WTC11 (cell line): ENCODE data around the gene INO80E. TPM values are rescaled to one million over a fixed set of nuclear protein-coding genes. Genes with fewer than 3 reads are reported as not detected.

Experiments used
- EMX1 ChIP-seq: fragments of 250-450 bp; sonication (Bioruptor Pico); IDR thresholded peaks from 2 replicates; pipeline ENCODE4 v1.8.0; 2021; ENCODE audit warnings: mild to moderate bottlenecking
- ESRRA ChIP-seq: sonication (generic); formaldehyde crosslinking; IDR thresholded peaks from 2 replicates; pipeline ENCODE4 v1.8.1; 2022; ENCODE audit warnings: mild to moderate bottlenecking, missing genetic modification reagents, borderline replicate concordance
- FOXK1 ChIP-seq: sonication (generic); formaldehyde crosslinking; IDR thresholded peaks from 2 replicates; pipeline ENCODE4 v1.8.0; 2022; ENCODE audit warnings: mild to moderate bottlenecking, moderate library complexity, missing genetic modification reagents
- GRHL2 ChIP-seq: fragments of 250-450 bp; sonication (Bioruptor Pico); IDR thresholded peaks from 2 replicates; pipeline ENCODE4 v1.8.0; 2022; ENCODE audit warnings: mild to moderate bottlenecking, moderate library complexity; ENCODE audit not compliant: insufficient replicate concordance, severe bottlenecking
- GTF2I ChIP-seq: fragments of 250-450 bp; sonication (Bioruptor Pico); conservative IDR thresholded peaks from 2 replicates; pipeline ENCODE4 v1.4.0; 2021; ENCODE audit warnings: mild to moderate bottlenecking
- IRF2 ChIP-seq: sonication (generic); formaldehyde crosslinking; IDR thresholded peaks from 2 replicates; pipeline ENCODE4 v1.8.0; 2022; ENCODE audit warnings: low read depth, missing genetic modification reagents, borderline replicate concordance
- NR1H2 ChIP-seq: sonication (generic); formaldehyde crosslinking; IDR thresholded peaks from 2 replicates; pipeline ENCODE4 v1.9.0; 2021; ENCODE audit warnings: mild to moderate bottlenecking, moderate library complexity, missing genetic modification reagents
- NR2C2 ChIP-seq: sonication (generic); formaldehyde crosslinking; IDR thresholded peaks from 2 replicates; pipeline ENCODE4 v1.8.0; 2022; ENCODE audit warnings: mild to moderate bottlenecking, missing genetic modification reagents
- PRRX2 ChIP-seq: fragments of 250-450 bp; sonication (Bioruptor Pico); IDR thresholded peaks from 2 replicates; pipeline ENCODE4 v1.8.0; 2021; ENCODE audit warnings: mild to moderate bottlenecking
- ZNF263 ChIP-seq: sonication (generic); formaldehyde crosslinking; IDR thresholded peaks from 2 replicates; pipeline ENCODE4 v1.8.1; 2022; ENCODE audit warnings: low read depth, mild to moderate bottlenecking, moderate library complexity, missing genetic modification reagents
- ZNF317 ChIP-seq: sonication (generic); formaldehyde crosslinking; IDR thresholded peaks from 2 replicates; pipeline ENCODE4 v1.8.1; 2023; ENCODE audit warnings: low read depth, mild to moderate bottlenecking, moderate library complexity, missing genetic modification reagents, borderline replicate concordance
- ZNF416 ChIP-seq: fragments of 250-450 bp; sonication (Bioruptor Pico); IDR thresholded peaks from 2 replicates; pipeline ENCODE4 v1.9.0; 2021; ENCODE audit warnings: mild to moderate bottlenecking, inconsistent platforms
- ZNF423 ChIP-seq: fragments of 250-450 bp; sonication (Bioruptor Pico); IDR thresholded peaks from 2 replicates; pipeline ENCODE4 v2.1.2; 2022; ENCODE audit warnings: mild to moderate bottlenecking, moderate library complexity
- ZNF671 ChIP-seq: fragments of 250-450 bp; sonication (Bioruptor Pico); IDR thresholded peaks from 2 replicates; pipeline ENCODE4 v1.8.0; 2021; ENCODE audit warnings: mild to moderate bottlenecking
- total RNA-seq: library from RNA; stranded (reverse); gene quantifications from 3 replicates; pipeline ENCODE4 v1.2.3, GENCODE V29; 2021
- TF ChIP-seq, protein P1 (sequence below): sonication (generic); formaldehyde crosslinking; IDR thresholded peaks from 2 replicates; pipeline ENCODE4 v1.8.0; 2023; ENCODE audit warnings: missing genetic modification reagents, mild to moderate bottlenecking, borderline replicate concordance
- TF ChIP-seq, protein P2 (sequence below): sonication (generic); formaldehyde crosslinking; IDR thresholded peaks from 2 replicates; pipeline ENCODE4 v1.8.1; 2023; ENCODE audit warnings: mild to moderate bottlenecking, missing genetic modification reagents, moderate library complexity
- TF ChIP-seq, protein P3 (sequence below): fragments of 200-600 bp; IDR thresholded peaks from 2 replicates; pipeline ENCODE4 v1.8.0; 2022; ENCODE audit warnings: antibody characterized with exemption
- TF ChIP-seq, protein P4 (sequence below): sonication (generic); formaldehyde crosslinking; IDR thresholded peaks from 2 replicates; pipeline ENCODE4 v1.8.1; 2022; ENCODE audit warnings: mild to moderate bottlenecking, moderate library complexity, missing genetic modification reagents
- TF ChIP-seq, protein P5 (sequence below): sonication (generic); formaldehyde crosslinking; conservative IDR thresholded peaks from 2 replicates; pipeline ENCODE4 v1.8.1; 2022; ENCODE audit warnings: mild to moderate bottlenecking, missing genetic modification reagents
- TF ChIP-seq, protein P6 (sequence below): sonication (generic); formaldehyde crosslinking; IDR thresholded peaks from 2 replicates; pipeline ENCODE4 v1.8.1; 2023; ENCODE audit warnings: mild to moderate bottlenecking, missing genetic modification reagents
- TF ChIP-seq, protein P7 (sequence below): fragments of 250-450 bp; sonication (Bioruptor Pico); IDR thresholded peaks from 2 replicates; pipeline ENCODE4 v1.9.0; 2021; ENCODE audit warnings: mild to moderate bottlenecking
- TF ChIP-seq, protein P8 (sequence below): sonication (generic); formaldehyde crosslinking; conservative IDR thresholded peaks from 2 replicates; pipeline ENCODE4 v1.8.1; 2023; ENCODE audit warnings: mild to moderate bottlenecking, low read depth, missing genetic modification reagents, moderate library complexity

The INO80E gene
- total RNA-seq, 1 experiment from 2014 or later = 101 TPM

DNA sequence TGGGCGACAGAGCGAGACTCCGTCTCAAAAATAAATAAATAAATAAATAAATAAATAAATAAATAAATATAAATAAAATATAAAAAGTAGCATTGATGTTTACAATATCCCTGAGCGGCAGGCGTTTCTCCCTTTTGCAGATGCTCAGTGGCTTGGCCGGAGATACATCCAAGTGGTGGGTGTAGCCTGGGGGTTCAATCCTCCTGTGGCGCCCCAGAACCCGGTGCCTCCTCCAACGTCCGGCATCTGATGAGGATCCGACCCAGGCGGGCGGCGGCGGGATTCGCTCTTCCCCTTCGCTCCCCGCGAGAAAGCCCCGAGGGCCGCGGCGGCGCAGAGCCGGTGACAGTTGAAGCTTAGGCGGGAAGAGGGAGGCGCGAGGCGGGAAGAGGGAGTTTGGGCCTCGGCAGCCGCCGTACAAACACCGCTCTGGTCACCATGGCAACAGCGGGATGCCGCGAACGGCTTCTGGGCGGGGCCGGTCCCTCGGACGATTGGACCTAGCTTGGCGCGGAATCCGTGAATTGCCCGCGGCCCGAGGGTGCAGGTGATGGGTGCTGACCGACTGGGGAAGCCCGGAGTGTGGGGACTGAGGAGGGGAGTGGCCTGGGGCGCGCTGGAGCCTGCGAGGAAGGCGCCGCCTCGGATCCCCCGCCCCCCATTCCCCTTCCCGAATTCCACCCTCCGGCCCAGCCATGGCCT lies 56.8 kb downstream of the INO80E start (continued):
- TF ChIP-seq, protein P1, sequence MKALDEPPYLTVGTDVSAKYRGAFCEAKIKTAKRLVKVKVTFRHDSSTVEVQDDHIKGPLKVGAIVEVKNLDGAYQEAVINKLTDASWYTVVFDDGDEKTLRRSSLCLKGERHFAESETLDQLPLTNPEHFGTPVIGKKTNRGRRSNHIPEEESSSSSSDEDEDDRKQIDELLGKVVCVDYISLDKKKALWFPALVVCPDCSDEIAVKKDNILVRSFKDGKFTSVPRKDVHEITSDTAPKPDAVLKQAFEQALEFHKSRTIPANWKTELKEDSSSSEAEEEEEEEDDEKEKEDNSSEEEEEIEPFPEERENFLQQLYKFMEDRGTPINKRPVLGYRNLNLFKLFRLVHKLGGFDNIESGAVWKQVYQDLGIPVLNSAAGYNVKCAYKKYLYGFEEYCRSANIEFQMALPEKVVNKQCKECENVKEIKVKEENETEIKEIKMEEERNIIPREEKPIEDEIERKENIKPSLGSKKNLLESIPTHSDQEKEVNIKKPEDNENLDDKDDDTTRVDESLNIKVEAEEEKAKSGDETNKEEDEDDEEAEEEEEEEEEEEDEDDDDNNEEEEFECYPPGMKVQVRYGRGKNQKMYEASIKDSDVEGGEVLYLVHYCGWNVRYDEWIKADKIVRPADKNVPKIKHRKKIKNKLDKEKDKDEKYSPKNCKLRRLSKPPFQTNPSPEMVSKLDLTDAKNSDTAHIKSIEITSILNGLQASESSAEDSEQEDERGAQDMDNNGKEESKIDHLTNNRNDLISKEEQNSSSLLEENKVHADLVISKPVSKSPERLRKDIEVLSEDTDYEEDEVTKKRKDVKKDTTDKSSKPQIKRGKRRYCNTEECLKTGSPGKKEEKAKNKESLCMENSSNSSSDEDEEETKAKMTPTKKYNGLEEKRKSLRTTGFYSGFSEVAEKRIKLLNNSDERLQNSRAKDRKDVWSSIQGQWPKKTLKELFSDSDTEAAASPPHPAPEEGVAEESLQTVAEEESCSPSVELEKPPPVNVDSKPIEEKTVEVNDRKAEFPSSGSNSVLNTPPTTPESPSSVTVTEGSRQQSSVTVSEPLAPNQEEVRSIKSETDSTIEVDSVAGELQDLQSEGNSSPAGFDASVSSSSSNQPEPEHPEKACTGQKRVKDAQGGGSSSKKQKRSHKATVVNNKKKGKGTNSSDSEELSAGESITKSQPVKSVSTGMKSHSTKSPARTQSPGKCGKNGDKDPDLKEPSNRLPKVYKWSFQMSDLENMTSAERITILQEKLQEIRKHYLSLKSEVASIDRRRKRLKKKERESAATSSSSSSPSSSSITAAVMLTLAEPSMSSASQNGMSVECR (CRISPR knock-in tag) = peak; percentile 93
- TF ChIP-seq ZNF423 (CRISPR knock-in tag) = no peak
- TF ChIP-seq, protein P2, sequence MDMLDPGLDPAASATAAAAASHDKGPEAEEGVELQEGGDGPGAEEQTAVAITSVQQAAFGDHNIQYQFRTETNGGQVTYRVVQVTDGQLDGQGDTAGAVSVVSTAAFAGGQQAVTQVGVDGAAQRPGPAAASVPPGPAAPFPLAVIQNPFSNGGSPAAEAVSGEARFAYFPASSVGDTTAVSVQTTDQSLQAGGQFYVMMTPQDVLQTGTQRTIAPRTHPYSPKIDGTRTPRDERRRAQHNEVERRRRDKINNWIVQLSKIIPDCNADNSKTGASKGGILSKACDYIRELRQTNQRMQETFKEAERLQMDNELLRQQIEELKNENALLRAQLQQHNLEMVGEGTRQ = no peak
- TF ChIP-seq ZNF671 (CRISPR knock-in tag) = no peak
- TF ChIP-seq PRRX2 = no peak
- TF ChIP-seq, protein P3, sequence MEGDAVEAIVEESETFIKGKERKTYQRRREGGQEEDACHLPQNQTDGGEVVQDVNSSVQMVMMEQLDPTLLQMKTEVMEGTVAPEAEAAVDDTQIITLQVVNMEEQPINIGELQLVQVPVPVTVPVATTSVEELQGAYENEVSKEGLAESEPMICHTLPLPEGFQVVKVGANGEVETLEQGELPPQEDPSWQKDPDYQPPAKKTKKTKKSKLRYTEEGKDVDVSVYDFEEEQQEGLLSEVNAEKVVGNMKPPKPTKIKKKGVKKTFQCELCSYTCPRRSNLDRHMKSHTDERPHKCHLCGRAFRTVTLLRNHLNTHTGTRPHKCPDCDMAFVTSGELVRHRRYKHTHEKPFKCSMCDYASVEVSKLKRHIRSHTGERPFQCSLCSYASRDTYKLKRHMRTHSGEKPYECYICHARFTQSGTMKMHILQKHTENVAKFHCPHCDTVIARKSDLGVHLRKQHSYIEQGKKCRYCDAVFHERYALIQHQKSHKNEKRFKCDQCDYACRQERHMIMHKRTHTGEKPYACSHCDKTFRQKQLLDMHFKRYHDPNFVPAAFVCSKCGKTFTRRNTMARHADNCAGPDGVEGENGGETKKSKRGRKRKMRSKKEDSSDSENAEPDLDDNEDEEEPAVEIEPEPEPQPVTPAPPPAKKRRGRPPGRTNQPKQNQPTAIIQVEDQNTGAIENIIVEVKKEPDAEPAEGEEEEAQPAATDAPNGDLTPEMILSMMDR = no peak
- TF ChIP-seq, protein P4, sequence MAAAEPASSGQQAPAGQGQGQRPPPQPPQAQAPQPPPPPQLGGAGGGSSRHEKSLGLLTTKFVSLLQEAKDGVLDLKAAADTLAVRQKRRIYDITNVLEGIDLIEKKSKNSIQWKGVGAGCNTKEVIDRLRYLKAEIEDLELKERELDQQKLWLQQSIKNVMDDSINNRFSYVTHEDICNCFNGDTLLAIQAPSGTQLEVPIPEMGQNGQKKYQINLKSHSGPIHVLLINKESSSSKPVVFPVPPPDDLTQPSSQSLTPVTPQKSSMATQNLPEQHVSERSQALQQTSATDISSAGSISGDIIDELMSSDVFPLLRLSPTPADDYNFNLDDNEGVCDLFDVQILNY (CRISPR knock-in tag) = peak; percentile 100
- TF ChIP-seq ZNF416 = no peak
- TF ChIP-seq, protein P5, sequence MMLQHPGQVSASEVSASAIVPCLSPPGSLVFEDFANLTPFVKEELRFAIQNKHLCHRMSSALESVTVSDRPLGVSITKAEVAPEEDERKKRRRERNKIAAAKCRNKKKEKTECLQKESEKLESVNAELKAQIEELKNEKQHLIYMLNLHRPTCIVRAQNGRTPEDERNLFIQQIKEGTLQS (CRISPR knock-in tag) = no peak
- TF ChIP-seq, protein P6, sequence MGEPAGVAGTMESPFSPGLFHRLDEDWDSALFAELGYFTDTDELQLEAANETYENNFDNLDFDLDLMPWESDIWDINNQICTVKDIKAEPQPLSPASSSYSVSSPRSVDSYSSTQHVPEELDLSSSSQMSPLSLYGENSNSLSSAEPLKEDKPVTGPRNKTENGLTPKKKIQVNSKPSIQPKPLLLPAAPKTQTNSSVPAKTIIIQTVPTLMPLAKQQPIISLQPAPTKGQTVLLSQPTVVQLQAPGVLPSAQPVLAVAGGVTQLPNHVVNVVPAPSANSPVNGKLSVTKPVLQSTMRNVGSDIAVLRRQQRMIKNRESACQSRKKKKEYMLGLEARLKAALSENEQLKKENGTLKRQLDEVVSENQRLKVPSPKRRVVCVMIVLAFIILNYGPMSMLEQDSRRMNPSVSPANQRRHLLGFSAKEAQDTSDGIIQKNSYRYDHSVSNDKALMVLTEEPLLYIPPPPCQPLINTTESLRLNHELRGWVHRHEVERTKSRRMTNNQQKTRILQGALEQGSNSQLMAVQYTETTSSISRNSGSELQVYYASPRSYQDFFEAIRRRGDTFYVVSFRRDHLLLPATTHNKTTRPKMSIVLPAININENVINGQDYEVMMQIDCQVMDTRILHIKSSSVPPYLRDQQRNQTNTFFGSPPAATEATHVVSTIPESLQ = no peak
- TF ChIP-seq NR1H2 (CRISPR knock-in tag) = no peak
- TF ChIP-seq FOXK1 (CRISPR knock-in tag) = peak; percentile 69
- no peak for TF ChIP-seq GRHL2 (CRISPR knock-in tag)
- TF ChIP-seq ZNF263 (CRISPR knock-in tag) = peak; percentile 43; the same call in 1 of the 2 replicates
- TF ChIP-seq IRF2 = no peak
- TF ChIP-seq, protein P7, sequence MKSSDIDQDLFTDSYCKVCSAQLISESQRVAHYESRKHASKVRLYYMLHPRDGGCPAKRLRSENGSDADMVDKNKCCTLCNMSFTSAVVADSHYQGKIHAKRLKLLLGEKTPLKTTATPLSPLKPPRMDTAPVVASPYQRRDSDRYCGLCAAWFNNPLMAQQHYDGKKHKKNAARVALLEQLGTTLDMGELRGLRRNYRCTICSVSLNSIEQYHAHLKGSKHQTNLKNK (CRISPR knock-in tag) = no peak
- TF ChIP-seq NR2C2 (CRISPR knock-in tag) = no peak
- TF ChIP-seq ZNF317 (CRISPR knock-in tag) = 0 out of 2 replicates have a peak, but pooled peaks have one; percentile 49
- TF ChIP-seq, protein P8, sequence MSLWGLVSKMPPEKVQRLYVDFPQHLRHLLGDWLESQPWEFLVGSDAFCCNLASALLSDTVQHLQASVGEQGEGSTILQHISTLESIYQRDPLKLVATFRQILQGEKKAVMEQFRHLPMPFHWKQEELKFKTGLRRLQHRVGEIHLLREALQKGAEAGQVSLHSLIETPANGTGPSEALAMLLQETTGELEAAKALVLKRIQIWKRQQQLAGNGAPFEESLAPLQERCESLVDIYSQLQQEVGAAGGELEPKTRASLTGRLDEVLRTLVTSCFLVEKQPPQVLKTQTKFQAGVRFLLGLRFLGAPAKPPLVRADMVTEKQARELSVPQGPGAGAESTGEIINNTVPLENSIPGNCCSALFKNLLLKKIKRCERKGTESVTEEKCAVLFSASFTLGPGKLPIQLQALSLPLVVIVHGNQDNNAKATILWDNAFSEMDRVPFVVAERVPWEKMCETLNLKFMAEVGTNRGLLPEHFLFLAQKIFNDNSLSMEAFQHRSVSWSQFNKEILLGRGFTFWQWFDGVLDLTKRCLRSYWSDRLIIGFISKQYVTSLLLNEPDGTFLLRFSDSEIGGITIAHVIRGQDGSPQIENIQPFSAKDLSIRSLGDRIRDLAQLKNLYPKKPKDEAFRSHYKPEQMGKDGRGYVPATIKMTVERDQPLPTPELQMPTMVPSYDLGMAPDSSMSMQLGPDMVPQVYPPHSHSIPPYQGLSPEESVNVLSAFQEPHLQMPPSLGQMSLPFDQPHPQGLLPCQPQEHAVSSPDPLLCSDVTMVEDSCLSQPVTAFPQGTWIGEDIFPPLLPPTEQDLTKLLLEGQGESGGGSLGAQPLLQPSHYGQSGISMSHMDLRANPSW (CRISPR knock-in tag) = no peak
- TF ChIP-seq GTF2I (CRISPR knock-in tag) = no peak
- TF ChIP-seq EMX1 (CRISPR knock-in tag) = no peak
- 0 out of 2 replicates have a peak, but pooled peaks have one; percentile 63 for TF ChIP-seq ESRRA (CRISPR knock-in tag)
